Skeletal muscle tissue (tissue), 4 donors: ENCODE measurements around the gene PCDHA9. TPM values are rescaled to one million over a fixed set of nuclear protein-coding genes. Genes with fewer than 3 reads are reported as not detected.
"Not testable (repeated sequence)": the region's sequence is repeated elsewhere in the genome, so short reads cannot be mapped to it uniquely, and the experiment has no call there.

ENCODE experiments used
- H3K27ac ChIP-seq: one replicate; pipeline ENCODE4 v1.7.0; 2013; ENCODE audit warnings: mild to moderate bottlenecking, low read depth, low read length, inconsistent platforms
- H3K27me3 ChIP-seq, 3 donors: one replicate each; pipeline ENCODE4 v1.7.0; 2013; ENCODE audit warnings: low read length in 3 of 3; ENCODE audit not compliant: control insufficient read depth in 3 of 3, insufficient read depth in 3 of 3
- H3K36me3 ChIP-seq, 3 donors: one replicate each; pipeline ENCODE4 v1.7.0; 2013; ENCODE audit warnings: low read length in 3 of 3; ENCODE audit not compliant: control insufficient read depth in 3 of 3, insufficient read depth in 3 of 3
- H3K4me1 ChIP-seq, 3 donors: one replicate each; pipeline ENCODE4 v1.7.0; 2013; ENCODE audit warnings: low read length in 3 of 3, mild to moderate bottlenecking in 3 of 3; ENCODE audit not compliant: control insufficient read depth in 3 of 3, insufficient read depth in 3 of 3
- H3K4me3 ChIP-seq, 3 donors: one replicate each; pipeline ENCODE4 v1.7.0; 2013; ENCODE audit warnings: low read length in 3 of 3
- H3K9ac ChIP-seq, 3 donors: one replicate each; pipeline ENCODE4 v1.7.0; 2013; ENCODE audit warnings: low read length in 3 of 3, mild to moderate bottlenecking in 3 of 3, moderate library complexity in 2 of 3, low read depth in 1 of 3
- H3K9me3 ChIP-seq, 3 donors: one replicate each; pipeline ENCODE4 v1.7.0; 2013; ENCODE audit warnings: low read length in 3 of 3; ENCODE audit not compliant: control insufficient read depth in 3 of 3
- total RNA-seq: library from RNA; depleted of rRNA; stranded (reverse); fragments of >200 nt; gene quantifications from one replicate; pipeline ENCODE4 v1.2.3, GENCODE V29; 2014
- donor health status: Osteomylitis.

The PCDHA9 gene
- 0.52 TPM for total RNA-seq

DNA sequence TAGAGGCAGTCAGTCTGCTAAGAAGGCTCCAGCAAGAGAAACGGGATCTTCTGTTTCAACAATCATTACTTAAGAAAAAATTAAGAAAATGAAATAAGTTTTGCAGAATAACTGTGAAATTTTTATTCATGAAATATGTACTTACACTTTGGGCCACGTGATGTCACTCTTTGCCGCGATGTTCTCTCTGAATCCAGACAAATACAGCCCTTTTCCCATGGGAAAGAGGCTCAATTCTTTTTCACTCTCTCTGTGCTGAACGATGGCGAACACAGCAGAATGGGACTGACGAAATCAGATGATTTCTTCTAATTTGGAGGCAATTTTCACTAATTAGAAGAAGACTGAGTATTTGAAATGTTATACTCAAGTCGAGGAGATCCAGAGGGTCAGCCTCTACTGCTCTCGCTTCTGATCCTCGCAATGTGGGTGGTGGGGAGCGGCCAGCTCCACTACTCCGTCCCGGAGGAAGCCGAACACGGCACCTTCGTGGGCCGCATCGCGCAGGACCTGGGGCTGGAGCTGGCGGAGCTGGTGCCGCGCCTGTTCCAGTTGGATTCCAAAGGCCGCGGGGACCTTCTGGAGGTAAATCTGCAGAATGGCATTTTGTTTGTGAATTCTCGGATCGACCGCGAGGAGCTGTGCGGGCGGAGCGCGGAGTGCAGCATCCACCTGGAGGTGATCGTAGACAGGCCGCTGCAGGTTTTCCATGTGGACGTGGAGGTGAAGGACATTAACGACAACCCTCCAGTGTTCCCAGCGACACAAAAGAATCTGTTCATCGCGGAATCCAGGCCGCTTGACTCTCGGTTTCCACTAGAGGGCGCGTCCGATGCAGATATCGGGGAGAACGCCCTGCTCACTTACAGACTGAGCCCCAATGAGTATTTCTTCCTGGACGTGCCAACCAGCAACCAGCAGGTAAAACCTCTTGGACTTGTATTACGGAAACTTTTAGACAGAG lies at the start of gene PCDHA9:
TSS of gene PCDHA9 (plus strand) at position 244 of the 964 bp plus-strand sequence. CDS start at position 358, 114 bp downstream.
- peaks cover 0 to 15% (median 0%) of the 10 kb centered on the region in 3 donors for H3K9me3 ChIP-seq
- H3K9ac ChIP-seq, H3K4me1 ChIP-seq, H3K36me3 ChIP-seq, H3K27ac ChIP-seq, H3K4me3 ChIP-seq, H3K27me3 ChIP-seq: not testable (repeated sequence)

DNA sequence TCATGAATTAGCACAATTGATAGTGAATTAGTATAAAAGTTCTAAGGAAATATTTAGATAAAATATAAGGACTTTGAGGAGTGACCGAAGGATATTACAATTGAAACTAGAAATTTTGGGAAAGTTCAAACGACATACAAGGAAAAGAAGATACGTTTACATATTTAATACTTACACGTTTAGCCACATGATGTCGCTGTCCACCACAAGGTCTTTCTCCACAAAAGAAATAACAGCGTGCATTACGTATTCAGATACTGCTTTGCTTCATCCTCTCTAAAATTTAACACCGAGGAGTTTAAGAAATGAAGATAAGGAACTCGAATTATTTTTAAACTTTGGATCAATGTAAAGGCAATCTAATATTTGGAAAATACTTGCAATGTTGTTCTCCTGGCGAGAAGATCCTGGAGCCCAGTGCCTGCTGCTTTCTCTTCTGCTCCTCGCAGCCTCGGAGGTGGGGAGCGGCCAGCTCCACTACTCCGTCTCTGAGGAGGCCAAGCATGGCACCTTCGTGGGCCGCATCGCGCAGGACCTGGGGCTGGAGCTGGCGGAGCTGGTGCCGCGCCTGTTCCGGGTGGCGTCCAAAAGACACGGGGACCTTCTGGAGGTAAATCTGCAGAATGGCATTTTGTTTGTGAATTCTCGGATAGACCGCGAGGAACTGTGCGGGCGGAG lies 47.2 kb upstream of the PCDHA9 start, which contains the start of gene PCDHA3:
TSS of gene PCDHA3 (plus strand) at position 242 of the 678 bp plus-strand sequence.
- Histone ChIP-seq H3K9me3 (peaks cover 8 to 24% (median 9%) of the 10 kb centered on the region in 3 donors), H3K27ac (no peak within 1 kb of the TSS), H3K27me3 (peaks cover 0 to 15% (median 0%) of the 10 kb centered on the region in 3 donors), H3K4me1 (no peaks in the 10 kb centered on the region), H3K36me3 (no peaks in the 10 kb centered on the region), H3K4me3 (peak within 1 kb of the TSS in 1 of 3 donors; percentile 15), H3K9ac (no peak within 1 kb of the TSS)

DNA sequence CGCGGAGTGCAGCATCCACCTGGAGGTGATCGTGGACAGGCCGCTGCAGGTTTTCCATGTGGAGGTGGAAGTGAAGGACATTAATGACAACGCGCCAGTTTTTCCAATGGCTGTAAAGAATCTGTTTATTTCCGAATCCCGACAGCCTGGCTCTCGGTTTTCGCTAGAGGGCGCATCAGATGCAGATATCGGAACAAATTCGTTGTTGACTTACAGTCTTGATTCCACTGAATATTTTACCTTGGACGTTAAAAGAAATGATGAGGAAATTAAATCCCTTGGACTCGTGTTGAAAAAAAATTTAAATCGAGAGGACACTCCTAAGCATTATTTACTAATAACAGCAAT lies 46.7 kb upstream of the PCDHA9 start:
- no peak overlapping the region for H3K9ac ChIP-seq
- H3K27me3 ChIP-seq: peaks cover 0 to 15% (median 0%) of the 10 kb centered on the region in 3 donors
- H3K4me3 ChIP-seq: peak overlapping the region in 1 of 3 donors; percentile 15
- H3K27ac ChIP-seq: no peak overlapping the region
- H3K4me1 ChIP-seq: no peaks in the 10 kb centered on the region
- H3K36me3 ChIP-seq: no peaks in the 10 kb centered on the region
- H3K9me3 ChIP-seq: peaks cover 8 to 22% (median 9%) of the 10 kb centered on the region in 3 donors

GRCh38 chr5:140802381-140802780 lies 45.8 kb upstream of the PCDHA9 start:
- H3K4me3 ChIP-seq: peak overlapping the region in 1 of 3 donors; percentile 13
- not testable (repeated sequence) for H3K27ac ChIP-seq, H3K36me3 ChIP-seq, H3K4me1 ChIP-seq, H3K27me3 ChIP-seq, H3K9ac ChIP-seq
- H3K9me3 ChIP-seq: peaks cover 9 to 20% (median 12%) of the 10 kb centered on the region in 3 donors

DNA sequence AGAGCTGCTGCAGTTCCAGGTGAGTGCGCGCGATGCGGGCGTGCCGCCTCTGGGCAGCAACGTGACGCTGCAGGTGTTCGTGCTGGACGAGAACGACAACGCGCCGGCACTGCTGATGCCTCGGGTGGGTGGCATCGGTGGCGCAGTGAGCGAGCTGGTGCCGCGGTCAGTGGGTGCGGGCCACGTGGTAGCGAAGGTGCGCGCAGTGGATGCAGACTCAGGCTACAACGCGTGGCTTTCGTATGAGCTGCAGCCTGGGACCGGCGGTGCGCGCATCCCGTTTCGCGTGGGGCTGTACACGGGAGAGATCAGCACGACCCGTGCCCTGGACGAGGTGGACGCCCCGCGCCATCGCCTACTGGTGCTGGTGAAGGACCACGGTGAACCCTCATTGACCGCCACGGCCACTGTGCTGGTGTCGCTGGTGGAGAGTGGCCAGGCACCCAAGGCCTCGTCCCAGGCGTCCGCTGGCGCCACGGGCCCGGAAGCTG lies 45.4 kb upstream of the PCDHA9 start:
- H3K27ac ChIP-seq: no peak overlapping the region
- no peaks in the 10 kb centered on the region for H3K4me1 ChIP-seq
- peaks cover 9 to 22% (median 12%) of the 10 kb centered on the region in 3 donors for H3K9me3 ChIP-seq
- H3K27me3 ChIP-seq: peaks cover 0 to 9% (median 0%) of the 10 kb centered on the region in 3 donors
- peak overlapping the region in 1 of 3 donors; percentile 13 for H3K4me3 ChIP-seq
- H3K36me3 ChIP-seq: no peaks in the 10 kb centered on the region
- H3K9ac ChIP-seq: no peak overlapping the region

DNA sequence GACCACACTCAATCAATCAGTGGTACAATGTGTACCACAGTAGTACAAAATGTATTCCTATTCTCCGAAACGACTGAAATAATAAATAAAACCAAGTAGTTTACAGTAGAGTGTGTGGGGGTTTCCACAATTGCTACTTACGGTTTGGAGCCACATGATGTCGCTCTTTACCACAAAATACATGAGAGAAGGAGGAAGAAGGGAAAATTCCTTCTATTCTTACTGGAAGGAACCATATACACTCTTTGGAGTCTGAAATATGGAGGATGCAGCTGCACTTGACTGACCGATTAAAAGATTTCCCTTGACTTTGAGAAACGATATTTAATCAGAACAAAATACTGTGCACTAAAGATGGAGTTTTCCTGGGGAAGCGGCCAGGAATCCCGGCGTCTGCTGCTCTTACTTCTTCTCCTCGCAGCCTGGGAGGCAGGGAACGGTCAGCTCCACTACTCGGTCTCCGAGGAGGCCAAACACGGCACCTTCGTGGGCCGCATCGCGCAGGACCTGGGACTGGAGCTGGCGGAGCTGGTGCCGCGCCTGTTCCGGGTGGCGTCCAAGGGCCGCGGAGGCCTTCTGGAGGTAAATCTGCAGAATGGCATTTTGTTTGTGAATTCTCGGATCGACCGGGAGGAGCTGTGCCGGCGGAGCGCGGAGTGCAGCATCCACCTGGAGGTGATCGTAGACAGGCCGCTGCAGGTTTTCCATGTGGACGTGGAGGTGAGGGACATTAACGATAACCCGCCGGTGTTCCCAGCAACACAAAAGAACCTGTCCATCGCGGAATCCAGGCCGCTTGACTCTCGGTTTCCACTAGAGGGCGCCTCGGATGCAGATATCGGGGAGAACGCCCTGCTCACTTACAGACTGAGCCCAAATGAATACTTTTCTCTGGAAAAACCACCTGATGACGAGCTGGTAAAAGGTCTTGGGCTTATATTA lies 41.1 kb upstream of the PCDHA9 start, which contains the start of gene PCDHA4:
TSS of gene PCDHA4 (plus strand) at position 235 of the 942 bp plus-strand sequence.
- H3K4me3 ChIP-seq: peak within 1 kb of the TSS in 1 of 3 donors; percentile 16
- no peak within 1 kb of the TSS for H3K27ac ChIP-seq
- H3K4me1 ChIP-seq: no peaks in the 10 kb centered on the region
- H3K36me3 ChIP-seq: no peaks in the 10 kb centered on the region
- peaks cover 0 to 6% (median 0%) of the 10 kb centered on the region in 3 donors for H3K27me3 ChIP-seq
- H3K9me3 ChIP-seq: peaks cover 7 to 27% (median 10%) of the 10 kb centered on the region in 3 donors
- no peak within 1 kb of the TSS for H3K9ac ChIP-seq

DNA sequence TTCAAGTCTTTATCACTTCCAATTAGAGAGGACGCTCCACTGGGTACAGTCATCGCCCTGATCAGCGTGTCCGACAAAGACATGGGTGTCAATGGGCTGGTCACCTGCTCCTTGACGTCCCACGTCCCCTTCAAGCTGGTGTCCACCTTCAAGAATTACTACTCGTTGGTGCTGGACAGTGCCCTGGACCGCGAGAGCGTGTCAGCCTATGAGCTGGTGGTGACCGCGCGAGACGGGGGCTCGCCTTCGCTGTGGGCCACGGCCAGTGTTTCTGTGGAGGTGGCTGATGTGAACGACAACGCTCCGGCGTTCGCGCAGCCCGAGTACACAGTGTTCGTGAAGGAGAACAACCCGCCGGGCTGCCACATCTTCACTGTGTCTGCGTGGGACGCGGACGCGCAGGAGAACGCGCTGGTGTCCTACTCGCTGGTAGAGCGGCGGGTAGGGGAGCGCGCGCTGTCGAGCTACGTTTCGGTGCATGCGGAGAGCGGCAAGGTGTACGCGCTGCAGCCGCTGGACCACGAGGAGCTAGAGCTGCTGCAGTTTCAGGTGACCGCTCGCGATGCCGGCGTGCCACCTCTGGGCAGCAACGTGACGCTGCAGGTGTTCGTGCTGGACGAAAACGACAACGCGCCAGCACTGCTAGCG lies 39.8 kb upstream of the PCDHA9 start:
- H3K4me1 ChIP-seq, H3K9ac ChIP-seq, H3K36me3 ChIP-seq, H3K4me3 ChIP-seq, H3K27me3 ChIP-seq, H3K27ac ChIP-seq: not testable (repeated sequence)
- peaks cover 3 to 15% (median 7%) of the 10 kb centered on the region in 3 donors for H3K9me3 ChIP-seq

GRCh38 chr5:140808889-140809291 lies 39.3 kb upstream of the PCDHA9 start:
- H3K4me3 ChIP-seq: no peak overlapping the region
- H3K27ac ChIP-seq: no peak overlapping the region
- H3K27me3 ChIP-seq: no peaks in the 10 kb centered on the region
- H3K36me3 ChIP-seq: no peaks in the 10 kb centered on the region
- H3K4me1 ChIP-seq: no peaks in the 10 kb centered on the region
- H3K9me3 ChIP-seq: peaks cover 3 to 15% (median 5%) of the 10 kb centered on the region in 3 donors
- H3K9ac ChIP-seq: no peak overlapping the region
